SK-N-SH (cell line): ENCODE measurements around the gene TMEM63C. TPM values are rescaled to one million over a fixed set of nuclear protein-coding genes. Genes with fewer than 3 reads are reported as not detected.

Experiments used
- CTCF ChIA-PET: fragments of 300-600, 350-600 bp; formaldehyde crosslinking; extraction: SDS; loops from one replicate; lab custom pipeline; 2021; lab: Yijun Ruan, JAX
- POLR2A ChIA-PET: fragments of 350-600 bp; sonication (Branson Sonifier 250); formaldehyde crosslinking; extraction: SDS; loops from one replicate; lab custom pipeline; 2020; ENCODE audit warnings: antibody characterized with exemption, inconsistent platforms; lab: Yijun Ruan, JAX
- DNase-seq: peaks from one replicate; pipeline ENCODE4 v3.0.0; 2012
- H2AFZ ChIP-seq: fragments of 200-600 bp; sonication (generic); 2 replicates; pipeline ENCODE4 v1.8.1; 2016; ENCODE audit warnings: antibody characterized with exemption, mild to moderate bottlenecking, low read depth
- H3F3A ChIP-seq: fragments of 200-600 bp; sonication (generic); replicated peaks from 2 replicates; pipeline ENCODE3; 2016; ENCODE audit warnings: antibody characterized with exemption, mild to moderate bottlenecking; ENCODE audit not compliant: insufficient read depth
- H3K27ac ChIP-seq, 2 experiments: fragments of 200-500 bp in 1 of 2; fragments of 200-600 bp in 1 of 2; sonication (Bioruptor generic) in 1 of 2; sonication (generic), shearing (Covaris generic) in 1 of 2; 2 replicates each; pipeline versions ENCODE4 v1.5.1 to v1.6.1; 2014 to 2016; ENCODE audit warnings: low read depth in 2 of 2, inconsistent platforms in 1 of 2, low read length in 1 of 2, mild to moderate bottlenecking in 1 of 2, mixed read lengths in 1 of 2
- H3K27me3 ChIP-seq: fragments of 200-600 bp; sonication (generic), shearing (Covaris generic); 2 replicates; pipeline ENCODE4 v1.6.1; 2016; ENCODE audit warnings: mixed run types; ENCODE audit not compliant: insufficient read depth
- H3K36me3 ChIP-seq, 2 experiments: fragments of 200-500 bp in 1 of 2; fragments of 200-600 bp in 1 of 2; sonication (Bioruptor generic) in 1 of 2; sonication (generic) in 1 of 2; replicated peaks in 1 of 2; 2 replicates each; pipeline versions ENCODE3 to v1.5.1; 2014 to 2016; ENCODE audit warnings: low read length in 1 of 2, mild to moderate bottlenecking in 1 of 2; ENCODE audit not compliant: insufficient read depth in 2 of 2, control insufficient read depth in 1 of 2
- H3K4me1 ChIP-seq, 2 experiments: fragments of 200-500 bp in 1 of 2; fragments of 200-600 bp in 1 of 2; sonication (Bioruptor generic) in 1 of 2; sonication (generic), shearing (Covaris generic) in 1 of 2; 2 replicates each; pipeline versions ENCODE4 v1.5.1 to v1.6.1; 2014 to 2016; ENCODE audit warnings: low read depth in 1 of 2, low read length in 1 of 2, mixed run types in 1 of 2; ENCODE audit not compliant: insufficient read depth in 2 of 2, control insufficient read depth in 1 of 2
- H3K4me2 ChIP-seq: fragments of 200-600 bp; sonication (generic), shearing (Covaris generic); 2 replicates; pipeline ENCODE4 v1.6.1; 2017; ENCODE audit warnings: mixed run types
- H3K4me3 ChIP-seq, 2 experiments: fragments of 200-500 bp in 1 of 2; fragments of 200-600 bp in 1 of 2; sonication (Bioruptor generic) in 1 of 2; sonication (generic), shearing (Covaris generic) in 1 of 2; 2 replicates each; pipeline versions ENCODE4 v1.5.1 to v1.8.1; 2014 to 2016; ENCODE audit warnings: low read depth in 2 of 2, inconsistent platforms in 1 of 2, low read length in 1 of 2, mild to moderate bottlenecking in 1 of 2, mixed read lengths in 1 of 2, moderate library complexity in 1 of 2
- H3K79me2 ChIP-seq: fragments of 200-600 bp; sonication (generic); 2 replicates; pipeline ENCODE4 v1.8.1; 2017; ENCODE audit warnings: mild to moderate bottlenecking; ENCODE audit not compliant: insufficient read depth
- H3K9ac ChIP-seq: fragments of 200-600 bp; sonication (generic); 2 replicates; pipeline ENCODE4 v1.6.1; 2017; ENCODE audit warnings: mixed run types
- H3K9me2 ChIP-seq: fragments of 200-600 bp; sonication (generic); 2 replicates; pipeline ENCODE4 v1.6.1; 2017; ENCODE audit warnings: mixed run types
- H3K9me3 ChIP-seq: fragments of 200-600 bp; sonication (generic); 2 replicates; pipeline ENCODE4 v1.6.1; 2017; ENCODE audit warnings: mixed run types, mild to moderate bottlenecking, moderate library complexity
- H4K20me1 ChIP-seq: fragments of 200-600 bp; sonication (generic); 2 replicates; pipeline ENCODE4 v1.6.1; 2017; ENCODE audit warnings: mild to moderate bottlenecking, mixed run types; ENCODE audit not compliant: insufficient read depth
- EZH2phosphoT487 ChIP-seq: fragments of 200-600 bp; sonication (generic); IDR thresholded peaks from 2 replicates; pipeline ENCODE4 v1.6.1; 2017; ENCODE audit warnings: low read depth, mixed run types, mild to moderate bottlenecking, antibody characterized with exemption, moderate library complexity, borderline replicate concordance
- GABPA ChIP-seq: IDR thresholded peaks from 2 replicates; pipeline ENCODE4 v1.4.0; 2012; ENCODE audit warnings: low read depth, mild to moderate bottlenecking
- GATA2 ChIP-seq: sonication (generic); formaldehyde crosslinking; IDR thresholded peaks from 2 replicates; pipeline ENCODE4 v1.5.0; 2020; ENCODE audit warnings: mild to moderate bottlenecking, missing genetic modification reagents
- IRF3 ChIP-seq: fragments of 150-350 bp; IDR thresholded peaks from 2 replicates; pipeline ENCODE4 v1.6.1; 2016; ENCODE audit warnings: mild to moderate bottlenecking, low read depth, low read length
- NFIC ChIP-seq: IDR thresholded peaks from 2 replicates; pipeline ENCODE4 v1.4.0; 2012; ENCODE audit warnings: borderline replicate concordance
- NRF1 ChIP-seq: IDR thresholded peaks from 2 replicates; pipeline ENCODE4 v1.6.1; 2012; ENCODE audit warnings: low read depth, mild to moderate bottlenecking, low read length
- RAD21 ChIP-seq: IDR thresholded peaks from 2 replicates; pipeline ENCODE4 v1.6.1; 2012; ENCODE audit warnings: mild to moderate bottlenecking, low read length
- RXRA ChIP-seq: IDR thresholded peaks from 2 replicates; pipeline ENCODE4 v1.4.0; 2012; ENCODE audit warnings: low read depth, mild to moderate bottlenecking, borderline replicate concordance
- SMC3 ChIP-seq: IDR thresholded peaks from 2 replicates; pipeline ENCODE4 v1.6.1; 2012; ENCODE audit warnings: low read depth, low read length, improper control_type of control experiment
- TAF1 ChIP-seq: IDR thresholded peaks from 2 replicates; pipeline ENCODE4 v1.6.1; 2012; ENCODE audit warnings: low read depth, mild to moderate bottlenecking, low read length, moderate library complexity, borderline replicate concordance
- WGBS: methylation state at CpG from one replicate; pipeline ENCODE4 v1.1.6; 2017; ENCODE audit warnings: low lambda C conversion rate; 5-methylcytosine and 5-hydroxymethylcytosine counted together
- polyA plus RNA-seq, 3 experiments: library from polyadenylated mRNA; depleted of rRNA; stranded (reverse); fragments of >200 nt; gene quantifications; 2 replicates each; pipeline ENCODE4 v1.2.3, GENCODE V29; 2012
- TF ChIP-seq, protein P1 (sequence below): fragments of 200-600 bp; sonication (generic); IDR thresholded peaks from 2 replicates; pipeline ENCODE4 v1.6.1; 2017; ENCODE audit warnings: antibody characterized with exemption, mild to moderate bottlenecking, moderate library complexity
- TF ChIP-seq, protein P2 (sequence below): IDR thresholded peaks from 2 replicates; pipeline ENCODE4 v1.6.1; 2012; ENCODE audit warnings: mild to moderate bottlenecking, low read depth, low read length, moderate library complexity

TMEM63C gene
- polyA plus RNA-seq, 1 of the 3 experiments (the other 2 are of a cell fraction), result 0.25 TPM

- TF ChIP-seq NRF1 (no peak), EZH2phosphoT487 (no peak), TAF1 (no peak), GATA2 (CRISPR knock-in tag) (no peak), NFIC (no peak), GABPA (no peak), SMC3 (no peak), IRF3 (no peak), RAD21 (no peak), RXRA (no peak)
- TF ChIP-seq, protein P1, sequence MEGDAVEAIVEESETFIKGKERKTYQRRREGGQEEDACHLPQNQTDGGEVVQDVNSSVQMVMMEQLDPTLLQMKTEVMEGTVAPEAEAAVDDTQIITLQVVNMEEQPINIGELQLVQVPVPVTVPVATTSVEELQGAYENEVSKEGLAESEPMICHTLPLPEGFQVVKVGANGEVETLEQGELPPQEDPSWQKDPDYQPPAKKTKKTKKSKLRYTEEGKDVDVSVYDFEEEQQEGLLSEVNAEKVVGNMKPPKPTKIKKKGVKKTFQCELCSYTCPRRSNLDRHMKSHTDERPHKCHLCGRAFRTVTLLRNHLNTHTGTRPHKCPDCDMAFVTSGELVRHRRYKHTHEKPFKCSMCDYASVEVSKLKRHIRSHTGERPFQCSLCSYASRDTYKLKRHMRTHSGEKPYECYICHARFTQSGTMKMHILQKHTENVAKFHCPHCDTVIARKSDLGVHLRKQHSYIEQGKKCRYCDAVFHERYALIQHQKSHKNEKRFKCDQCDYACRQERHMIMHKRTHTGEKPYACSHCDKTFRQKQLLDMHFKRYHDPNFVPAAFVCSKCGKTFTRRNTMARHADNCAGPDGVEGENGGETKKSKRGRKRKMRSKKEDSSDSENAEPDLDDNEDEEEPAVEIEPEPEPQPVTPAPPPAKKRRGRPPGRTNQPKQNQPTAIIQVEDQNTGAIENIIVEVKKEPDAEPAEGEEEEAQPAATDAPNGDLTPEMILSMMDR, result no peak
- TF ChIP-seq, protein P2, sequence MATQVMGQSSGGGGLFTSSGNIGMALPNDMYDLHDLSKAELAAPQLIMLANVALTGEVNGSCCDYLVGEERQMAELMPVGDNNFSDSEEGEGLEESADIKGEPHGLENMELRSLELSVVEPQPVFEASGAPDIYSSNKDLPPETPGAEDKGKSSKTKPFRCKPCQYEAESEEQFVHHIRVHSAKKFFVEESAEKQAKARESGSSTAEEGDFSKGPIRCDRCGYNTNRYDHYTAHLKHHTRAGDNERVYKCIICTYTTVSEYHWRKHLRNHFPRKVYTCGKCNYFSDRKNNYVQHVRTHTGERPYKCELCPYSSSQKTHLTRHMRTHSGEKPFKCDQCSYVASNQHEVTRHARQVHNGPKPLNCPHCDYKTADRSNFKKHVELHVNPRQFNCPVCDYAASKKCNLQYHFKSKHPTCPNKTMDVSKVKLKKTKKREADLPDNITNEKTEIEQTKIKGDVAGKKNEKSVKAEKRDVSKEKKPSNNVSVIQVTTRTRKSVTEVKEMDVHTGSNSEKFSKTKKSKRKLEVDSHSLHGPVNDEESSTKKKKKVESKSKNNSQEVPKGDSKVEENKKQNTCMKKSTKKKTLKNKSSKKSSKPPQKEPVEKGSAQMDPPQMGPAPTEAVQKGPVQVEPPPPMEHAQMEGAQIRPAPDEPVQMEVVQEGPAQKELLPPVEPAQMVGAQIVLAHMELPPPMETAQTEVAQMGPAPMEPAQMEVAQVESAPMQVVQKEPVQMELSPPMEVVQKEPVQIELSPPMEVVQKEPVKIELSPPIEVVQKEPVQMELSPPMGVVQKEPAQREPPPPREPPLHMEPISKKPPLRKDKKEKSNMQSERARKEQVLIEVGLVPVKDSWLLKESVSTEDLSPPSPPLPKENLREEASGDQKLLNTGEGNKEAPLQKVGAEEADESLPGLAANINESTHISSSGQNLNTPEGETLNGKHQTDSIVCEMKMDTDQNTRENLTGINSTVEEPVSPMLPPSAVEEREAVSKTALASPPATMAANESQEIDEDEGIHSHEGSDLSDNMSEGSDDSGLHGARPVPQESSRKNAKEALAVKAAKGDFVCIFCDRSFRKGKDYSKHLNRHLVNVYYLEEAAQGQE, result no peak
- Histone ChIP-seq H4K20me1 (no peaks in the 10 kb centered on the region), H2AFZ (no peak overlapping the region), H3K27me3 (no peaks in the 10 kb centered on the region), H3K4me2 (no peak overlapping the region), H3K9me2 (no peaks in the 10 kb centered on the region), H3K4me3 (no peak overlapping the region), H3K79me2 (no peaks in the 10 kb centered on the region), H3F3A (no peaks in the 10 kb centered on the region), H3K36me3 (peaks cover 0 to 36% of the 10 kb centered on the region in 2 experiments), H3K9ac (no peak overlapping the region), H3K9me3 (no peaks in the 10 kb centered on the region), H3K27ac (peak overlapping the region in 1 of 2 experiments; percentile 65; a peak in 1 of 4 replicates), H3K4me1 (peaks cover 0 to 18% of the 10 kb centered on the region in 2 experiments; a peak in 1 of 4 replicates)
- ChIA-PET CTCF (interaction anchor here (1.0 to 2.8 kb wide), 6 partner anchors 10 to 124 kb away, joined by 3 to 13 read pairs (median 5); no protein-coding TSS in a partner anchor), POLR2A (no interaction called here)
- DNase-seq, result no peak
- 98% methylated on average over 8 of the region's 12 CpGs for WGBS
Measured at GRCh38 chr14:77276959-77277358, 95.4 kb downstream of the TMEM63C start.
